ENCODE data around the gene TBC1D3K.
"Not testable (repeated sequence)": the region's sequence is repeated elsewhere in the genome, so short reads cannot be mapped to it uniquely, and the experiment has no call there.

The TBC1D3K gene

DNA sequence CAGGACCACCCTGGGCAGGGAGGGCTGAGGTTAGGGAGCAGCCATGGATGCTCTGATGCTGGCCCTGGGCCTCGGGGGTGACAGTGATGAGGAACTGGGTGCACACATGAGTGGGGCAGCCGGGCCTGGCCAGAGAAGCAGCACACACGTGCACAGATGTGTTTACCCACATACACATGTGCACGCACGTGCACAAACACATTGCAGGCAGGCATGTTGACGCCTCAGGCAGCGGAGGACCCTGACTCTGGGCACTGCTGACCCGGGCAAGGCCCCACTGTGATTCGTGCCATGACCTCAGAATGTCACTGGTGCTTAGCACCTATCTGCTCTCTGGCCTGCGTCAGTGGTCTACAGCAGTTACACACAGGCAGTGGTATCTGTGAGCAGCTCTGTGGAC lies at the start of gene TBC1D3K:
Gene TBC1D3K, plus strand, starts transcription at position 301 of the 400 bp plus-strand sequence. CDS start 1,585 bp downstream, outside the sequence.
- DNase-seq (ENCODE audit: low spot score) = not testable (repeated sequence)

DNA sequence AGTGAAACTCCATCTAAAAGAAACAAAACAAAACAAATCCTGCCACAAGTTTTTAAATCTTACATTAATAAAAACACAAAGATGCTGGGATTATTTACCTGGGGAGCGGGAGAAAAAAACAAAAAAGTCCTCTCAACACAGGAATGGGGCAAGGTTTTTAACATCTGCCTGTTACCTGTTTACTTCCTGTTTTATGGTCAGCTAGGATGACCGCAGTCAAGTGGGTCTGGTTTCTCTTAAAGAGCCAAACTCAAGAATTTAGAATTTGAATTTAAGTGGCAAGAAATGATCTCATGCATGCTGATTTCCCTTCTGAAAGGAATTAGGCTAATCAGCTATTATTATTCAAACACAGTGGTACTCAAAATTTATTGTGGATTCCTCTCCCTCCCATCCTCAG lies 39.7 kb upstream of the TBC1D3K start:
- no peak for DNase-seq (ENCODE audit: low spot score)

DNA sequence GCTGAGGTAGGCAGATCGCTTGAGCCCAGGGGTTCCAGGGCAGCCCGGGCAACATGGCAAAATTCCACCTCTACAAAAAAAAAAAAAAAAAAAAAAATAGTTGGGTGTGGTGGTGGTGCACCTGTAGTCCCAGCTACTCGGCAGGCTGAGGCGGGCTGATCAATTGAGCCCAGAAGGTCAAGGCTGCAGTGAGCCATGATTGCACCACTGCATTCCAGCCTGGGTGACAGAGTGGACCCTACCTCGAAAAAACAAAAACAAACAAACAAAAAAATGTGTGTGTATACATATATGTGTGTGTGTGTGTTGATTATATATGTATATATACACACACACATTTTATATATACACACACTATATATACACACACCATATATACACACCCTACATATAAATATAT lies 39.1 kb upstream of the TBC1D3K start:
- DNase-seq (ENCODE audit: low spot score) = no peak

DNA sequence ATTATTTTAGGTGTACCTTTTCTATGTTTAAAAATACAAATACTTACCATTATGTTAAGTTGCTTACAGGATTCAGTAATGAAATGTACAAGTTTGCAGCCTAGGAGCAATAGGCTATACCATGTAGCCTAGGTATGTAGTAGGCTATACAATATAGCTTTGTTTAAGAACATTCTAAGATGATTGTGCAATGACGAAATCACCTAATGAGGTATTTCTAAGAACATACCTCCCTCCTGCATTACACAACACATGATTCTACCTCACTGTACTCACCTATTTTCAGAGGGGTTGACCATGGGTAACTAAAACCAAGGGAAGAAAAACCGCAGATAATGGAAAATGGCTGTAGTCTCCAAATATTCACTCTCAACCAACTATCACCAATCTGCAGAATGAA lies 35.3 kb upstream of the TBC1D3K start:
- DNase-seq (ENCODE audit: low spot score) = no peak

DNA sequence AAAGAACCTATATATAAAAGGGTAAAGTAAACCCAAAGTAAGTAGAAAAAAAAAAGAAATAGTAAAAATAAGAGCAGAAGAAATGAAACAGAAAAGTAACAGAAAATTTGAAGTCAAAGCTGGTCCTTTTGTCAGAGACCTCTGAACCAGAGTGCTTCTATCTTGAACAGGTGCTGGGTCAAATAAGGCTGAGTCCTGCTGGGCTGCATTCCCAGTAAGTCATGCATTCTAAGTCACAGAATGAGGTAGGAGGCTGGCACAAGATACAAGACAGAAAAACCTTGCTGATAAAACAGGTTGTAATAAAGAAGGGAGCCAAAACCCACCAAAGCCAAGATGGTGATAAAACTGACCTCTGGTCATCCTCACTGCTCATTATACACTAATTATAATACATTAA lies 27.3 kb upstream of the TBC1D3K start:
- DNase-seq (ENCODE audit: low spot score) = not testable (repeated sequence)
